ENCODE data around the gene SCRT2.
"Not testable (repeated sequence)": the region's sequence is repeated elsewhere in the genome, so short reads cannot be mapped to it uniquely, and the experiment has no call there.

DNA sequence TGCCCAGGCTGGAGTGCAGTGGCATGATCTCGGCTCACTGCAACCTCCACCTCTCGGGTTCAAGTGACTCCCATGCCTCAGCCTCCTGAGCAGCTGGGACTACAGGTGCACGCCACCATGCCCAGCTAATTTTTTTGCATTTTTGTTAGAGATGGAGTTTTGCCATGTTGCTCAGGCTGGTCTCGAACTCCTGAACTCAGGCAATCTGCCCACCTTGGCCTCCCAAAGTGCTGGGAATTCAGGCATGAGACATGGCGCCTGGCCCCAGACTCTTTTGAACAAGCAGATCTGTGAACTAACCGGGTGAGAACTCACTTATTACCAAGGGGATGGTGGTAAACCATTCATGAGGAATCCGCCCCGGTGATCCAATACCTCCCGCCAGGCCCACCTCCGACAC lies 18.2 kb upstream of the SCRT2 start:
- not testable (repeated sequence) for TF ChIP-seq CTCF (IDR thresholded peaks at IDR 0.05; ENCODE audit: low read length); EZH2 (IDR thresholded peaks at IDR 0.05; ENCODE audit: borderline replicate concordance, low read length)

All from OCI-LY1 (cell line).